ENCODE results near the gene SCYGR2. TPM values are rescaled to one million over a fixed set of nuclear protein-coding genes. Genes with fewer than 3 reads are reported as not detected.

SCYGR2 gene
- total and polyA plus RNA-seq, 9 donors: not detected

DNA sequence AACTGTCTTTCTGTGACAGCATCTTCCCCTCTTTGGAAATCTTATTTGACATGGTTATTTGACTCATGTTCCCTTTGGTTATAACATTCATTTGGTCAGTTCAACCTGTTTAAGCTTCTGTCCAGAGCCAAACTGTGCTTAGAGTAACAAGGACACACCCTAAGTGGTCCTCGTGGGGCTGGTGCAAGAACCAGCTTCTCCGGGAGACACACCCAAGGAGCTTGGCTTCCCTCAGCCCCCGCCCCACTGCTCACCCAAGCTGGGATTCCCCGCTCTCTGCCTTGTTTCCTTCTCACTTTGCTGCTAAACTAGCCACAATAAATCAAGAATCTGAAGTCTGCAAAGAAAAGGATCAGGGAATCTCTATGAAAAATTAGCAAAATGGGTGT, 14.6 kb downstream of the SCYGR2 start:
- no peaks in the 10 kb centered on the region for H3K27me3 ChIP-seq
- no peaks in the 10 kb centered on the region for H3K36me3 ChIP-seq
- H3K4me3 ChIP-seq: no peak overlapping the region
- TF ChIP-seq, protein P1, sequence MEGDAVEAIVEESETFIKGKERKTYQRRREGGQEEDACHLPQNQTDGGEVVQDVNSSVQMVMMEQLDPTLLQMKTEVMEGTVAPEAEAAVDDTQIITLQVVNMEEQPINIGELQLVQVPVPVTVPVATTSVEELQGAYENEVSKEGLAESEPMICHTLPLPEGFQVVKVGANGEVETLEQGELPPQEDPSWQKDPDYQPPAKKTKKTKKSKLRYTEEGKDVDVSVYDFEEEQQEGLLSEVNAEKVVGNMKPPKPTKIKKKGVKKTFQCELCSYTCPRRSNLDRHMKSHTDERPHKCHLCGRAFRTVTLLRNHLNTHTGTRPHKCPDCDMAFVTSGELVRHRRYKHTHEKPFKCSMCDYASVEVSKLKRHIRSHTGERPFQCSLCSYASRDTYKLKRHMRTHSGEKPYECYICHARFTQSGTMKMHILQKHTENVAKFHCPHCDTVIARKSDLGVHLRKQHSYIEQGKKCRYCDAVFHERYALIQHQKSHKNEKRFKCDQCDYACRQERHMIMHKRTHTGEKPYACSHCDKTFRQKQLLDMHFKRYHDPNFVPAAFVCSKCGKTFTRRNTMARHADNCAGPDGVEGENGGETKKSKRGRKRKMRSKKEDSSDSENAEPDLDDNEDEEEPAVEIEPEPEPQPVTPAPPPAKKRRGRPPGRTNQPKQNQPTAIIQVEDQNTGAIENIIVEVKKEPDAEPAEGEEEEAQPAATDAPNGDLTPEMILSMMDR (IDR thresholded peaks at IDR 0.05): no peak
- no peak for TF ChIP-seq POLR2A (IDR thresholded peaks at IDR 0.05)
- no peak for TF ChIP-seq EP300 (IDR thresholded peaks at IDR 0.05)
- intact Hi-C loops (cut with DNase I): no loop called here
- H3K27ac ChIP-seq: no peak overlapping the region
- no peaks in the 10 kb centered on the region for H3K9me3 ChIP-seq
- DNase-seq: no peak
- 75 to 89% (median 87%) methylated on average over 4 of the region's 4 CpGs for WGBS, 3 donors
- peaks cover 5% of the 10 kb centered on the region for H3K4me1 ChIP-seq (ENCODE audit: insufficient read depth)

DNA sequence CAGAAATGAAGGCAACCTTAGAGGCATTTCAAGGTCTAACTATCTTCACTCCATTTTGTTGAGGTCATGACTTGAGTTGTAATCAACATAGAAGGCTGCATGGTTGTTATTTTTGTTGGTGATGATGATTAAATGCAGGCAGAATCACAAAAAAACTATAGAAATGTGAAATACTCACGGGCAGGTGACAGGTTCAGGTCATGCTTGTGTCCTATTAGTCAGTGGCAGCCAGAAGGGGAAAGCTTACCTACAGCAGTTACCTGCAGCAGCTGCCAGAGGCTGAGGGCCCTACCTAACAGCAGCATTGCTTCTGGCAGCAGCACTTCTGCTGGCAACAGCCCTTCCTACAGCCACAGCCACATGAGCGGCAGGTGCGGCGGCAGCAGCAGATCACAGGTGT, 15.6 kb downstream of the SCYGR2 start:
- no peak for DNase-seq
- intact Hi-C loops (cut with DNase I): no loop called here
- TF ChIP-seq POLR2A (IDR thresholded peaks at IDR 0.05): no peak
- no peak for TF ChIP-seq EP300 (IDR thresholded peaks at IDR 0.05)
- TF ChIP-seq, protein P1 (IDR thresholded peaks at IDR 0.05): no peak
- WGBS, 3 donors: 88 to 94% (median 93%) methylated on average over 2 to 4 of the region's 4 CpGs
- Histone ChIP-seq H3K4me3 (no peak overlapping the region), H3K4me1 (ENCODE audit: insufficient read depth) (peaks cover 5% of the 10 kb centered on the region), H3K9me3 (no peaks in the 10 kb centered on the region), H3K36me3 (no peaks in the 10 kb centered on the region), H3K27me3 (no peaks in the 10 kb centered on the region), H3K27ac (no peak overlapping the region)

DNA sequence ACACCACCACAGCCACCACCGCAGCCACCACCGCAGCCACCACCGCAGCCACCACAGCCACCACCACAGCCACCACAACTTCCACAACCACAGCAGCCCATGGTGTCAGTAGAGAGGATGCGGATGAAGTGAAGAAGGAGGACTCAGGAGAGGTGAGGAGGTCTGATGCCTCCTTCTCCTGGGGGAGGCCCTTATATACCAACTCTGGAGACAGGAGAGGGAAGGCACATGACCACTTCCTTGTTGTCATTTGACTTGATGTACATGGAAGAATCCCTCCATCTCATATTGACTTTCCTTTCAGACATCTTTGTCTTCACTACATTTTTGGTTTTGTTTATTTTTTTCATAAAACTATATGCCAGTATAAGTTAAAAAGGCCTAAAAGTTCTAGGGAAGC, 16.0 kb downstream of the SCYGR2 start, which contains the start of gene SCYGR3:
TSS of gene SCYGR3 (minus strand) at position 101 of the 400 bp plus-strand sequence. CDS start at position 101, 0 bp downstream.
- TF ChIP-seq EP300 (IDR thresholded peaks at IDR 0.05) (no peak), POLR2A (IDR thresholded peaks at IDR 0.05) (no peak)
- TF ChIP-seq, protein P1 (IDR thresholded peaks at IDR 0.05): no peak
- intact Hi-C loops (cut with DNase I): no loop called here

DNA sequence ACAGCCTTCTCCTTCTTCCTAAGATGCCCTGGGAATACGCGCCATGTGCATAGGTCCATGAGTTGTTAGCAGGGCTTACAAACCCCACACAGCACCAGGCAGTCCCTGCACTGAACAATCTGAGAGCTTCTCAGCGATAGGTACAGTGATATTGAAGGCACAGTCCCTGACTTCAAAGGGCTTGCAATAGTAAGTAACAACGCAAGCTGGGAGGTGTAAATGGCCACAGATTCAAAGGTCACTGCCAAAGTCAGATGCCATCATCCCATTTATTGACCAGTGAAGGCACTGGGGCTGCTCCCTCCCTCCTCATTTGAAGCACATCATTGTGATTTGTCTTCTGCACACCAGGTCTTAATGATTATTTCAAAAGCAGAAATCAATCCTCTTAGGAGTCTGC, 16.5 kb downstream of the SCYGR2 start:
- no peaks in the 10 kb centered on the region for H3K27me3 ChIP-seq
- intact Hi-C loops (cut with DNase I): no loop called here
- 94 to 98% (median 95%) methylated on average over 4 of the region's 4 CpGs for WGBS, 3 donors
- DNase-seq: no peak
- H3K4me1 ChIP-seq (ENCODE audit: insufficient read depth): peaks cover 5% of the 10 kb centered on the region
- H3K36me3 ChIP-seq: no peaks in the 10 kb centered on the region
- no peak overlapping the region for H3K4me3 ChIP-seq
- H3K27ac ChIP-seq: no peak overlapping the region
- no peaks in the 10 kb centered on the region for H3K9me3 ChIP-seq
- TF ChIP-seq EP300 (IDR thresholded peaks at IDR 0.05): no peak
- no peak for TF ChIP-seq POLR2A (IDR thresholded peaks at IDR 0.05)
- TF ChIP-seq, protein P1 (IDR thresholded peaks at IDR 0.05): no peak

More for the DNA sequence above, 16.0 kb downstream of the SCYGR2 start, which contains the start of gene SCYGR3:
- Histone ChIP-seq H3K4me3 (no peak within 1 kb of the TSS), H3K27me3 (no peaks in the 10 kb centered on the region), H3K36me3 (no peaks in the 10 kb centered on the region), H3K9me3 (no peaks in the 10 kb centered on the region), H3K27ac (no peak within 1 kb of the TSS), H3K4me1 (ENCODE audit: insufficient read depth) (peaks cover 5% of the 10 kb centered on the region)
- WGBS, 3 donors: 82 to 99% (median 94%) methylated on average over 4 of the region's 4 CpGs
- DNase-seq: no peak

Data from ovary (tissue), 9 donors.